ENCODE data around the gene APOA1.

DNA sequence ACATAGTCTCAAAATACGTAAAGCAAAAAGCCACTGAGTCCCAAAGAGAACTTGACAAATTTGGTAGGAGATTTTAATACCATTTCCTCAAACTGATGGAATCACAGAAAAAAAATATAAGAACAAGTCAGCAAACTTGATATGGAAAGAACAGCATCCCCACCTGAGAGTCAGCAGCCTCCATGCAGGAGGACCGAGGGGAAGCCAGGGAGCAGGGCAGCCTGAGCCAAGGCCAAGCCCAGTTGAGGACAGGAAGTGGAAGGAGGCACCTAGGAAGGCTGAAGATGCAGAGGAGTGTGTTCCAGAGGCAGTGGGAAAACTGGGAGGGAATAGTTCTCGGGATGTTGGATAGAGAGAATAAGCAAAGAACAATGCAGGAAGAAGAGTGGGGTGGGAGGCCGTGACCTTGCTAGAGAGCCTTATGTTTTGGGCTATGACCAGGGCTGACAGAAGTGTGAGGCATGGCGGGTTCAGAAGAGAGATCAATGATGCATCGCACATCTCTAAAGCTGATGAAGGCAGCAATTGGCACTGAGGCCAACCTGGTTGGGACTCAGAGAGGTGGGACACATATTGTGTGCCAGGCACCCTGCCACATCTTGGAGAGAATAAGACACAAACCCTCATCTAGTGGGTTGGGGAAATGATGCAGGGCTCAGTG, 29.7 kb downstream of the APOA1 start:
- TF ChIP-seq, protein P1, sequence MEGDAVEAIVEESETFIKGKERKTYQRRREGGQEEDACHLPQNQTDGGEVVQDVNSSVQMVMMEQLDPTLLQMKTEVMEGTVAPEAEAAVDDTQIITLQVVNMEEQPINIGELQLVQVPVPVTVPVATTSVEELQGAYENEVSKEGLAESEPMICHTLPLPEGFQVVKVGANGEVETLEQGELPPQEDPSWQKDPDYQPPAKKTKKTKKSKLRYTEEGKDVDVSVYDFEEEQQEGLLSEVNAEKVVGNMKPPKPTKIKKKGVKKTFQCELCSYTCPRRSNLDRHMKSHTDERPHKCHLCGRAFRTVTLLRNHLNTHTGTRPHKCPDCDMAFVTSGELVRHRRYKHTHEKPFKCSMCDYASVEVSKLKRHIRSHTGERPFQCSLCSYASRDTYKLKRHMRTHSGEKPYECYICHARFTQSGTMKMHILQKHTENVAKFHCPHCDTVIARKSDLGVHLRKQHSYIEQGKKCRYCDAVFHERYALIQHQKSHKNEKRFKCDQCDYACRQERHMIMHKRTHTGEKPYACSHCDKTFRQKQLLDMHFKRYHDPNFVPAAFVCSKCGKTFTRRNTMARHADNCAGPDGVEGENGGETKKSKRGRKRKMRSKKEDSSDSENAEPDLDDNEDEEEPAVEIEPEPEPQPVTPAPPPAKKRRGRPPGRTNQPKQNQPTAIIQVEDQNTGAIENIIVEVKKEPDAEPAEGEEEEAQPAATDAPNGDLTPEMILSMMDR (IDR thresholded peaks at IDR 0.05), result no peak
- no peak for TF ChIP-seq ELF1 (IDR thresholded peaks at IDR 0.05)
- TF ChIP-seq RAD21 (IDR thresholded peaks at IDR 0.05; ENCODE audit: low read length), result no peak
- TF ChIP-seq POLR2AphosphoS5 (IDR thresholded peaks at IDR 0.05; ENCODE audit: low read depth, low read length), result no peak
- no peak for TF ChIP-seq TAF1 (IDR thresholded peaks at IDR 0.05; ENCODE audit: borderline replicate concordance, low read depth, low read length)
- TF ChIP-seq FOXJ3 (CRISPR knock-in tag; IDR thresholded peaks at IDR 0.05), result no peak
- no peak for TF ChIP-seq FOXM1 (IDR thresholded peaks at IDR 0.05; ENCODE audit: low read depth)
